Panc1 (cell line): ENCODE results near the gene JOSD2. TPM values are rescaled to one million over a fixed set of nuclear protein-coding genes. Genes with fewer than 3 reads are reported as not detected.

Experiments
- ATAC-seq: fragments of 200-7000 bp; cut with Tn5 transposase; 2 replicates; pipeline ENCODE4 v1.9.1; 2020; ENCODE audit warnings: mild to moderate bottlenecking, moderate library complexity
- BruUV-seq: library from RNA; stranded (reverse); fragments of 400-500 nt; replicated peaks from 2 replicates; lab custom pipeline; 2021; lab: Mats Ljungman, UMichigan
- CTCF ChIA-PET: fragments of 300-600 bp; sonication (Branson Sonifier 250); formaldehyde crosslinking; loops from one replicate; lab custom pipeline; 2022; ENCODE audit warnings: antibody characterized with exemption; lab: Charles Lee
- POLR2A ChIA-PET: fragments of 300-600 bp; sonication (Branson Sonifier 250); formaldehyde crosslinking; loops from one replicate; lab custom pipeline; 2022; ENCODE audit warnings: antibody characterized with exemption; lab: Charles Lee
- DNase-seq: peaks from one replicate; pipeline ENCODE4 v3.0.0-alpha.2; 2010; ENCODE audit warnings: low read depth, low spot score
- H3K27ac ChIP-seq: 2 replicates; pipeline ENCODE4 v1.5.1; 2011; ENCODE audit warnings: mild to moderate bottlenecking, low read length, inconsistent platforms
- H3K27me3 ChIP-seq: fragments of 200-500 bp; sonication (Bioruptor generic); 2 replicates; pipeline ENCODE4 v1.6.0; 2014; ENCODE audit warnings: low read length, inconsistent platforms; ENCODE audit not compliant: control insufficient read depth, insufficient read depth
- H3K36me3 ChIP-seq: fragments of 200-500 bp; sonication (Bioruptor generic); 2 replicates; pipeline ENCODE4 v1.5.1; 2014; ENCODE audit warnings: inconsistent platforms, mild to moderate bottlenecking, low read length, moderate library complexity; ENCODE audit not compliant: control insufficient read depth, insufficient read depth
- H3K4me1 ChIP-seq: 2 replicates; pipeline ENCODE4 v1.5.1; 2011; ENCODE audit warnings: inconsistent platforms, mild to moderate bottlenecking, low read length, moderate library complexity; ENCODE audit not compliant: control insufficient read depth, insufficient read depth
- H3K4me3 ChIP-seq, 2 experiments: 2 replicates each; pipeline ENCODE4 v1.5.1; 2011 to 2012; ENCODE audit warnings: low read depth in 2 of 2, low read length in 2 of 2, mild to moderate bottlenecking in 2 of 2, inconsistent platforms in 1 of 2, moderate library complexity in 1 of 2
- H3K9me3 ChIP-seq: fragments of 200-500 bp; sonication (Bioruptor generic); 2 replicates; pipeline ENCODE4 v1.5.1; 2014; ENCODE audit warnings: low read depth, mild to moderate bottlenecking, inconsistent platforms, low read length, moderate library complexity; ENCODE audit not compliant: control insufficient read depth, insufficient read depth
- CTCF ChIP-seq: fragments of 450-650 bp; IDR thresholded peaks from 2 replicates; pipeline ENCODE4 v1.5.1; 2017; ENCODE audit warnings: mild to moderate bottlenecking
- POLR2AphosphoS5 ChIP-seq: IDR thresholded peaks from 2 replicates; pipeline ENCODE4 v1.6.1; 2012; ENCODE audit warnings: mild to moderate bottlenecking, low read depth, low read length, moderate library complexity
- REST ChIP-seq, 2 experiments: IDR thresholded peaks; 2 replicates each; pipeline ENCODE4 v1.6.1; 2011 to 2012; ENCODE audit warnings: low read depth in 2 of 2, control low read depth in 1 of 2, low read length in 1 of 2, mild to moderate bottlenecking in 1 of 2, moderate library complexity in 1 of 2; ENCODE audit not compliant: insufficient read depth in 1 of 2
- SIN3A ChIP-seq: IDR thresholded peaks from 2 replicates; pipeline ENCODE4 v1.6.1; 2012; ENCODE audit warnings: low read depth, mild to moderate bottlenecking, low read length, moderate library complexity, borderline replicate concordance; ENCODE audit not compliant: insufficient read depth
- TCF7L2 ChIP-seq: IDR thresholded peaks from 2 replicates; pipeline ENCODE4 v1.6.1; 2011; ENCODE audit warnings: mild to moderate bottlenecking, low read depth, low read length, inconsistent platforms
- in situ Hi-C: cut with HindIII; loops from 2 replicates; pipeline ENCODE4 v1.10.0; 2016; ENCODE audit warnings: low sequenced_read_pairs, low pct_unique_long_range_greater_than_20kb
- intact Hi-C: fragments of 100-400 bp; cut with micrococcal nuclease; formaldehyde crosslinking; loops from one replicate; pipeline ENCODE4 v1.10.0; 2022; ENCODE audit not compliant: unreplicated experiment
- total RNA-seq: library from RNA; stranded (reverse); gene quantifications from one replicate; pipeline ENCODE4 v1.2.1, GENCODE V29; 2021; ENCODE audit not compliant: unreplicated experiment

JOSD2 gene
- total RNA-seq, 1 experiment from 2014 or later: 51.8 TPM

DNA sequence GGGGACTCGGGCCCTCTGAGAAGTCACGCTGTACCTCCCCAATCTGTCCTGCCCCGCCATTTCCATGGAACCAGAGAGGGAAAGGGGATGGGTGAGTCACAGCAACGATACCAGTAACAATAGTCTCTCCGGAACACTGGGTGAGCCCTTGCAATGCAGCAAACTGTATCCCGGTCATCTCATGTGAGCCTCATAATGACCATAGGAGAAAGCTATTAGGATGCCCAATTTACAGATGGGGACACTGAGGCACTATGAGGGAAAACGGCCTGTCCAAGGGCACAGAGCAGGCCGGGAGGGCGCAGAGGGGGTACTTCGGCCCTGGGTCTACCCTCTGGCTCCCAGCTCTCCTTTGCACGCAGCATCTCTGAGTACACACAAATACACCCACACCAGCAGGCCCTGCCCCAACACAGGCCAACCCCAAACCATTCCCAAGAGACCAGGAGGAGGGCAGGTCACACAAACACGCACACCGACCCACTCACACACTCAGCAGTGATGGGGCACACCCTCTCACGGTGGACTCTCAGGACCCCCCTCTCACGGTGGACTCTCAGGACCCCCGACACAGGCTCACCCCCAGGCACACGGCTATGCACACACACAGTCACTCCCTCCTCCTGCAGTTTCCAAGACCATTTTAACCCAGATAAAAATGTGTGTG is 39.1 kb upstream of the JOSD2 start:
- Histone ChIP-seq H3K4me3 (no peak overlapping the region), H3K27ac (no peak overlapping the region), H3K27me3 (no peaks in the 10 kb centered on the region), H3K4me1 (no peaks in the 10 kb centered on the region), H3K36me3 (no peaks in the 10 kb centered on the region), H3K9me3 (no peaks in the 10 kb centered on the region)
- in situ Hi-C loops: no loop called here
- intact Hi-C loops: no loop called here
- ATAC-seq (peak; percentile 41; the same call in 1 of the 2 replicates), DNase-seq (no peak)
- ChIA-PET POLR2A (no interaction called here), CTCF (interaction anchor here (0.6 kb wide), 2 partner anchors 8 to 21 kb away, joined by 4 to 7 read pairs; no protein-coding TSS in a partner anchor)
- TF ChIP-seq POLR2AphosphoS5 (no peak), SIN3A (no peak), TCF7L2 (no peak), REST (IDR thresholded peaks at IDR 0.05; ENCODE audit: insufficient read depth in 1 of 2, low read depth in 2 of 2, low read length in 1 of 2) (no peak), CTCF (no peak)
- no TSS peak for BruUV-seq

- H3K27me3 ChIP-seq: no peaks in the 10 kb centered on the region
- in situ Hi-C loops: no loop called here
- intact Hi-C loops: no loop called here
- no peaks in the 10 kb centered on the region for H3K9me3 ChIP-seq
- ChIA-PET CTCF (interaction anchor here (0.6 kb wide), 2 partner anchors 9 to 22 kb away, joined by 4 to 7 read pairs; no protein-coding TSS in a partner anchor), POLR2A (no interaction called here)
- DNase-seq (no peak), ATAC-seq (no peak)
- TF ChIP-seq SIN3A (no peak), CTCF (no peak), REST (IDR thresholded peaks at IDR 0.05; ENCODE audit: insufficient read depth in 1 of 2, low read depth in 2 of 2, low read length in 1 of 2) (no peak)
- no peaks in the 10 kb centered on the region for H3K4me1 ChIP-seq
- no peaks in the 10 kb centered on the region for H3K36me3 ChIP-seq
- H3K4me3 ChIP-seq: no peak overlapping the region
- no TSS peak for BruUV-seq
- H3K27ac ChIP-seq: no peak overlapping the region
Measured at GRCh38 chr19:50549059-50549926, 38.3 kb upstream of the JOSD2 start.
